ENCODE data around the gene ROBO1.

DNA sequence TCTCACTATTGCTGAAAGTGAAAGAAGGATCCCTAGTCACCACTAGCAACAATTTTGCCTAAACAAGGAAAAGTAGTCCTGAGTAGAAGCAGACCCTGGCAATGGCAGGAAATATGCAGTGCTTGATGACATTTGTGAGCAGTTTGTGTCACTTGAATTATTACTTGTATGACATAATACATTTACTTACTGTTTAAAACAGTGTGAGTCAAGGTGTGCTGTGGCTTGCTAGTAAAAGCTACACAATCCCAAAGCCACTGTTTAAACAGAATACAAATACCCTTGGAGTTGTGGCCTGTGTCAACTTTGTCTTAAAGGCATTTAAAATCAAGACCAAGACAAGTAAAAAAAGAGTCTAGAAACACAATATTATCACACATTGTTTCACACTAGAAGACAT lies 775.4 kb downstream of the ROBO1 start:
- no peak for TF ChIP-seq CTCF (conservative IDR thresholded peaks at IDR 0.05)
- no peak for TF ChIP-seq ZFX (IDR thresholded peaks at IDR 0.05)
